SK-N-SH (cell line): ENCODE data around the gene PDE6B. TPM values are rescaled to one million over a fixed set of nuclear protein-coding genes. Genes with fewer than 3 reads are reported as not detected.
"Not testable (repeated sequence)": the region's sequence is repeated elsewhere in the genome, so short reads cannot be mapped to it uniquely, and the experiment has no call there.

Source experiments
- CTCF ChIA-PET: fragments of 300-600, 350-600 bp; formaldehyde crosslinking; extraction: SDS; loops from one replicate; lab custom pipeline; 2021; lab: Yijun Ruan, JAX
- POLR2A ChIA-PET: fragments of 350-600 bp; sonication (Branson Sonifier 250); formaldehyde crosslinking; extraction: SDS; loops from one replicate; lab custom pipeline; 2020; ENCODE audit warnings: antibody characterized with exemption, inconsistent platforms; lab: Yijun Ruan, JAX
- DNase-seq: peaks from one replicate; pipeline ENCODE4 v3.0.0; 2012
- H2AFZ ChIP-seq: fragments of 200-600 bp; sonication (generic); 2 replicates; pipeline ENCODE4 v1.8.1; 2016; ENCODE audit warnings: antibody characterized with exemption, mild to moderate bottlenecking, low read depth
- H3F3A ChIP-seq: fragments of 200-600 bp; sonication (generic); replicated peaks from 2 replicates; pipeline ENCODE3; 2016; ENCODE audit warnings: antibody characterized with exemption, mild to moderate bottlenecking; ENCODE audit not compliant: insufficient read depth
- H3K27ac ChIP-seq, 2 experiments: fragments of 200-500 bp in 1 of 2; fragments of 200-600 bp in 1 of 2; sonication (Bioruptor generic) in 1 of 2; sonication (generic), shearing (Covaris generic) in 1 of 2; 2 replicates each; pipeline versions ENCODE4 v1.5.1 to v1.6.1; 2014 to 2016; ENCODE audit warnings: low read depth in 2 of 2, inconsistent platforms in 1 of 2, low read length in 1 of 2, mild to moderate bottlenecking in 1 of 2, mixed read lengths in 1 of 2
- H3K27me3 ChIP-seq: fragments of 200-600 bp; sonication (generic), shearing (Covaris generic); 2 replicates; pipeline ENCODE4 v1.6.1; 2016; ENCODE audit warnings: mixed run types; ENCODE audit not compliant: insufficient read depth
- H3K36me3 ChIP-seq, 2 experiments: fragments of 200-500 bp in 1 of 2; fragments of 200-600 bp in 1 of 2; sonication (Bioruptor generic) in 1 of 2; sonication (generic) in 1 of 2; replicated peaks in 1 of 2; 2 replicates each; pipeline versions ENCODE3 to v1.5.1; 2014 to 2016; ENCODE audit warnings: low read length in 1 of 2, mild to moderate bottlenecking in 1 of 2; ENCODE audit not compliant: insufficient read depth in 2 of 2, control insufficient read depth in 1 of 2
- H3K4me1 ChIP-seq, 2 experiments: fragments of 200-500 bp in 1 of 2; fragments of 200-600 bp in 1 of 2; sonication (Bioruptor generic) in 1 of 2; sonication (generic), shearing (Covaris generic) in 1 of 2; 2 replicates each; pipeline versions ENCODE4 v1.5.1 to v1.6.1; 2014 to 2016; ENCODE audit warnings: low read depth in 1 of 2, low read length in 1 of 2, mixed run types in 1 of 2; ENCODE audit not compliant: insufficient read depth in 2 of 2, control insufficient read depth in 1 of 2
- H3K4me2 ChIP-seq: fragments of 200-600 bp; sonication (generic), shearing (Covaris generic); 2 replicates; pipeline ENCODE4 v1.6.1; 2017; ENCODE audit warnings: mixed run types
- H3K4me3 ChIP-seq, 2 experiments: fragments of 200-500 bp in 1 of 2; fragments of 200-600 bp in 1 of 2; sonication (Bioruptor generic) in 1 of 2; sonication (generic), shearing (Covaris generic) in 1 of 2; 2 replicates each; pipeline versions ENCODE4 v1.5.1 to v1.8.1; 2014 to 2016; ENCODE audit warnings: low read depth in 2 of 2, inconsistent platforms in 1 of 2, low read length in 1 of 2, mild to moderate bottlenecking in 1 of 2, mixed read lengths in 1 of 2, moderate library complexity in 1 of 2
- H3K79me2 ChIP-seq: fragments of 200-600 bp; sonication (generic); 2 replicates; pipeline ENCODE4 v1.8.1; 2017; ENCODE audit warnings: mild to moderate bottlenecking; ENCODE audit not compliant: insufficient read depth
- H3K9ac ChIP-seq: fragments of 200-600 bp; sonication (generic); 2 replicates; pipeline ENCODE4 v1.6.1; 2017; ENCODE audit warnings: mixed run types
- H3K9me2 ChIP-seq: fragments of 200-600 bp; sonication (generic); 2 replicates; pipeline ENCODE4 v1.6.1; 2017; ENCODE audit warnings: mixed run types
- H3K9me3 ChIP-seq: fragments of 200-600 bp; sonication (generic); 2 replicates; pipeline ENCODE4 v1.6.1; 2017; ENCODE audit warnings: mixed run types, mild to moderate bottlenecking, moderate library complexity
- H4K20me1 ChIP-seq: fragments of 200-600 bp; sonication (generic); 2 replicates; pipeline ENCODE4 v1.6.1; 2017; ENCODE audit warnings: mild to moderate bottlenecking, mixed run types; ENCODE audit not compliant: insufficient read depth
- CHD2 ChIP-seq: fragments of 150-350 bp; IDR thresholded peaks from 2 replicates; pipeline ENCODE4 v1.6.1; 2018; ENCODE audit warnings: low read length; ENCODE audit not compliant: partially characterized antibody
- EP300 ChIP-seq, 2 experiments: IDR thresholded peaks; 2 replicates each; pipeline versions ENCODE4 v1.4.0 to v1.6.1; 2012; ENCODE audit warnings: borderline replicate concordance in 1 of 2, low read depth in 1 of 2, low read length in 1 of 2
- GABPA ChIP-seq: IDR thresholded peaks from 2 replicates; pipeline ENCODE4 v1.4.0; 2012; ENCODE audit warnings: low read depth, mild to moderate bottlenecking
- GATA2 ChIP-seq: sonication (generic); formaldehyde crosslinking; IDR thresholded peaks from 2 replicates; pipeline ENCODE4 v1.5.0; 2020; ENCODE audit warnings: mild to moderate bottlenecking, missing genetic modification reagents
- JUND ChIP-seq: IDR thresholded peaks from 2 replicates; pipeline ENCODE4 v1.4.0; 2012
- MEF2A ChIP-seq: IDR thresholded peaks from 2 replicates; pipeline ENCODE4 v1.4.0; 2012; ENCODE audit warnings: low read depth, borderline replicate concordance
- MXI1 ChIP-seq: IDR thresholded peaks from 2 replicates; pipeline ENCODE4 v1.6.1; 2012; ENCODE audit warnings: mild to moderate bottlenecking, low read depth, low read length, improper control_type of control experiment
- POLR2AphosphoS5 ChIP-seq: IDR thresholded peaks from 2 replicates; pipeline ENCODE4 v1.6.1; 2012; ENCODE audit warnings: low read depth, low read length
- RFX5 ChIP-seq: IDR thresholded peaks from 2 replicates; pipeline ENCODE4 v1.6.1; 2012; ENCODE audit warnings: mild to moderate bottlenecking, improper control_type of control experiment, low read length
- SIN3A ChIP-seq: IDR thresholded peaks from 2 replicates; pipeline ENCODE4 v1.6.1; 2012; ENCODE audit warnings: low read depth, mild to moderate bottlenecking, low read length, moderate library complexity, borderline replicate concordance
- USF1 ChIP-seq: IDR thresholded peaks from 2 replicates; pipeline ENCODE4 v1.4.0; 2012; ENCODE audit warnings: low read depth, borderline replicate concordance
- YY1 ChIP-seq: IDR thresholded peaks from 2 replicates; pipeline ENCODE4 v1.4.0; 2012; ENCODE audit warnings: low read depth, mild to moderate bottlenecking
- ZBTB33 ChIP-seq: IDR thresholded peaks from 2 replicates; pipeline ENCODE4 v1.4.0; 2012; ENCODE audit warnings: low read depth, borderline replicate concordance
- whole genome bisulfite sequencing: methylation state at CpG from one replicate; pipeline ENCODE4 v1.1.6; 2017; ENCODE audit warnings: low lambda C conversion rate; 5-methylcytosine and 5-hydroxymethylcytosine counted together
- polyA plus RNA-seq, 3 experiments: library from polyadenylated mRNA; depleted of rRNA; stranded (reverse); fragments of >200 nt; gene quantifications; 2 replicates each; pipeline ENCODE4 v1.2.3, GENCODE V29; 2012
- TF ChIP-seq, protein P1 (sequence below): IDR thresholded peaks from 2 replicates; pipeline ENCODE4; 2012

PDE6B gene
- polyA plus RNA-seq, 1 of the 3 experiments (the other 2 are of a cell fraction) = 1.2 TPM

DNA sequence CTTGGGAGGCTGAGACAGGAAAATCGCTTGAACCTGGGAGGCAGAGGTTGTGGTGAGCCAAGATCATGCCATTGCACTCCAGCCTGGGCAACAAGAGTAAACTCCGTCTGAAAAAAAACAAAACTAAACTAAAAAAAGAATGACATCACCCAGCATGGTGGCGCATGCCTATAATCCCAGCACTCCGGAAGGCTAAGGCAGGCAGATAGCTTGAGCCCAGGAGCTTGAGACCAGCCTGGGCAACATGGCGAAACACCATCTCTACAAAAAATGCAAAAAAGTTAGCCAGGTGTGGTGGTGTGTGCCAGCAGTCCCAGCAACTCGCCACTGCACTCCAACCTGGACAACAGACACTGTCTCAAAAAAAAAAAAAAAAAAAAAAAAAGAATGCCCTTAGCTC is 17.0 kb downstream of the PDE6B start:
- H3K9ac ChIP-seq, H3K36me3 ChIP-seq, H3K9me2 ChIP-seq, H3K4me2 ChIP-seq, H3K4me1 ChIP-seq, DNase-seq, H3F3A ChIP-seq, POLR2A ChIA-PET, H3K79me2 ChIP-seq, H3K27me3 ChIP-seq, CTCF ChIA-PET, H2AFZ ChIP-seq, H3K9me3 ChIP-seq, H3K27ac ChIP-seq, H4K20me1 ChIP-seq, H3K4me3 ChIP-seq: not testable (repeated sequence)
- WGBS = 33% methylated on average over 6 of the region's 6 CpGs

- no peak for TF ChIP-seq CHD2
- no peak for TF ChIP-seq EP300 (IDR thresholded peaks at IDR 0.05; ENCODE audit: borderline replicate concordance in 1 of 2, low read depth in 1 of 2, low read length in 1 of 2)
- no peak for TF ChIP-seq MXI1
- no peak for TF ChIP-seq GABPA
- TF ChIP-seq YY1 = no peak
- WGBS = 74% methylated on average over 32 of the region's 32 CpGs
- H4K20me1 ChIP-seq = no peaks in the 10 kb centered on the region
- no peak overlapping the region for H2AFZ ChIP-seq
- no peaks in the 10 kb centered on the region for H3K9me2 ChIP-seq
- ChIA-PET POLR2A (no interaction called here), CTCF (no interaction called here)
- H3K4me1 ChIP-seq = no peaks in the 10 kb centered on the region; a peak in 1 of 4 replicates
- H3K4me3 ChIP-seq = no peak overlapping the region
- H3K9me3 ChIP-seq = no peaks in the 10 kb centered on the region
- no peak overlapping the region for H3K27ac ChIP-seq
- DNase-seq = no peak
- H3K4me2 ChIP-seq = no peak overlapping the region
- H3K36me3 ChIP-seq = no peaks in the 10 kb centered on the region
- H3F3A ChIP-seq = no peaks in the 10 kb centered on the region
- no peak overlapping the region for H3K9ac ChIP-seq
- H3K79me2 ChIP-seq = no peaks in the 10 kb centered on the region
- peaks cover 5% of the 10 kb centered on the region; the same call in 1 of the 2 replicates for H3K27me3 ChIP-seq
Measured at GRCh38 chr4:646460-646859, 21.1 kb downstream of the PDE6B start.

DNA sequence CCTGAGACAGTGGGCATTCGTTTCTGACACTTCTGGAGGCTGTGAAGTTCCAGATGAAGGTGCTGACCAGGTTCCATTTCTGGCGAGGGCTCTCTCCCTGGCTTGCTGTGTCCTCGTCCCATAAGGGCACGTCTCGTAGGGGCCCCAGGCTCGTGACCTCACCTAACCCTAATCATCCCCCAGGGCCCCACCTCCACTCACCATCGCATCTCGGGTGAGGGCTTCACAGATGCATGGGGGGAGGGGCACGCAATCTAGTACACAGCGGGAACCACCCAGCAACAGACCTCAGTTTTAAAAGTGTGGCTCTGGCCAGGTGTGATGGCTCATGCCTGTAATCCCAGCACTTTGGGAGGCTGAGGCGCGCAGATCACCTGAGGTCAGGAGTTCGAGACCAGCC is 22.1 kb downstream of the PDE6B start:
- CTCF ChIA-PET = interaction anchor here (1.2 kb wide), 1 partner anchor 45 kb away, joined by 4 read pairs; no protein-coding TSS in a partner anchor

More for the DNA sequence above, 22.1 kb downstream of the PDE6B start:
- Histone ChIP-seq H3K4me1 (peaks cover 0 to 2% of the 10 kb centered on the region in 2 experiments; a peak in 1 of 4 replicates), H3K9me3 (no peaks in the 10 kb centered on the region), H2AFZ (no peak overlapping the region), H3K9me2 (no peaks in the 10 kb centered on the region), H3K9ac (no peak overlapping the region), H4K20me1 (no peaks in the 10 kb centered on the region), H3K27me3 (peaks cover 13% of the 10 kb centered on the region; the same call in 1 of the 2 replicates), H3K36me3 (no peaks in the 10 kb centered on the region), H3K27ac (no peak overlapping the region), H3K4me2 (no peak overlapping the region), H3F3A (no peaks in the 10 kb centered on the region), H3K4me3 (no peak overlapping the region), H3K79me2 (no peaks in the 10 kb centered on the region)
- 52% methylated on average over 8 of the region's 13 CpGs for WGBS
- no peak for DNase-seq
- POLR2A ChIA-PET = no interaction called here
- no peak for TF ChIP-seq ZBTB33
- TF ChIP-seq MEF2A = no peak
- no peak for TF ChIP-seq RFX5
- TF ChIP-seq JUND = no peak
- TF ChIP-seq SIN3A = no peak
- TF ChIP-seq POLR2AphosphoS5 = no peak
- TF ChIP-seq USF1 = no peak
- TF ChIP-seq, protein P1, sequence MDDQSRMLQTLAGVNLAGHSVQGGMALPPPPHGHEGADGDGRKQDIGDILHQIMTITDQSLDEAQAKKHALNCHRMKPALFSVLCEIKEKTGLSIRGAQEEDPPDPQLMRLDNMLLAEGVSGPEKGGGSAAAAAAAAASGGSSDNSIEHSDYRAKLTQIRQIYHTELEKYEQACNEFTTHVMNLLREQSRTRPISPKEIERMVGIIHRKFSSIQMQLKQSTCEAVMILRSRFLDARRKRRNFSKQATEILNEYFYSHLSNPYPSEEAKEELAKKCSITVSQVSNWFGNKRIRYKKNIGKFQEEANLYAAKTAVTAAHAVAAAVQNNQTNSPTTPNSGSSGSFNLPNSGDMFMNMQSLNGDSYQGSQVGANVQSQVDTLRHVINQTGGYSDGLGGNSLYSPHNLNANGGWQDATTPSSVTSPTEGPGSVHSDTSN = no peak
- TF ChIP-seq CHD2 = no peak
- no peak for TF ChIP-seq GATA2 (CRISPR knock-in tag)
